Measurements from ENCODE around the gene VAC14.

VAC14 gene

GRCh38 chr16:70786020-70786755 lies 14.8 kb downstream of the VAC14 start:
- DNase-seq (ENCODE audit: low spot score) = no peak

GRCh38 chr16:70784692-70785555 lies 16.0 kb downstream of the VAC14 start:
- DNase-seq (ENCODE audit: low spot score) = no peak

DNA sequence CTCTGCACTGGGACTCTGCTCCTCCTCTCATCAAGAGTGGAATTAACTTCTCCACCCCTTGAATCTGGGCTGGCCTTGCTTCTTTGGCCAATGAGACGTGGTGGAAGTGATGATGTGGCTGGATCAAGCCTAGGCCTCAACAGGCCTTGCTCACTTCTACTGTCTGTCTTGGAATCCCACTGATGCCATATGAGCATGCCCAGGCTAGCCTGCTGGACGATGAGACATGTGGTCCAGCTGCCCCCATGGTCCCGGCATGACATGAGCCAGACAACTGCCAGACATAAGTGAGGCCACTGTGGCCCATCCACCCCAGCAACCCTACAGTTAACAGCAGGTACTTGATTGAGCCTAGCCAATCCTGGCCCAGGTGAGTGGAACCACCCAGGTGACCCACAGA lies 18.7 kb downstream of the VAC14 start:
- DNase-seq (ENCODE audit: low spot score) = no peak

DNA sequence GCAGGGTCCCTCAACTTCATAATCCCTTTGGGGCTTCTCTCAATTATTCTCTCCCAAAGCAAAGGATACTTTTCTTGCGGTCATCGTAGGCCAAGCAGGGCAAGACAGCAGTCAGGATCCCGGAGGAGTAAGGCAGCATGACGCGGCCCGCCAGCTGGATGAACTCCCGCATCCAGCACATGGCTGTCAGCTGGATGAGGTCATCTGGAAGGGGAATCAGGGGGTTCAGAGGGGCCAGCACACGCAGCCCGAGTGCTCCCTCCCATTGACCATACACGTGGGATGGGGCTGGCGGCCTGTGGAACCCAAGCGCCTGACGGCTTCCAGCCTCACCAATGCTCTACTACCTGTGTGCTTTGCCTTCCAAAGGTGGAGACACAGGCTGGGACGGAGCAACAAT lies 19.2 kb downstream of the VAC14 start:
- no peak for DNase-seq (ENCODE audit: low spot score)

DNA sequence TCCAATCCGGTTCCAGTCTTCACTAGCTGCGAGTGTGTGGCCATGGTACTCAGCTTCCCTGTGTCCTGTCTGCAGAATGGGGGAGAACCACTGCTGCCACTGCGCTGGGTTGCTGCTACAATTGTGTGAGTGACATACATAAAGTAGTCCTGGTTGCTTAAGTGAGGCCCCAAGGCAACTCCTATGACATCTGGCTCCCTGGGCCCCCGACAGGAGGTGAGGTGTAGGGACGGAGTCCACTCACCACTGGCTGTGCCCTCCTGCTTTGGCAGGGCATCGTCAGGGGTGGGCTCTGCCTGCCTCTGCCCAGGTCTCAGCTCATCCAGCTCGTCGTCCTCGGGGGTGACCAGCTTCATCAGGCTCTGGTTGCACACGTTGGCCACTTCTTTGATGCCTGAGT lies 20.4 kb downstream of the VAC14 start:
- no peak for DNase-seq (ENCODE audit: low spot score)

DNA sequence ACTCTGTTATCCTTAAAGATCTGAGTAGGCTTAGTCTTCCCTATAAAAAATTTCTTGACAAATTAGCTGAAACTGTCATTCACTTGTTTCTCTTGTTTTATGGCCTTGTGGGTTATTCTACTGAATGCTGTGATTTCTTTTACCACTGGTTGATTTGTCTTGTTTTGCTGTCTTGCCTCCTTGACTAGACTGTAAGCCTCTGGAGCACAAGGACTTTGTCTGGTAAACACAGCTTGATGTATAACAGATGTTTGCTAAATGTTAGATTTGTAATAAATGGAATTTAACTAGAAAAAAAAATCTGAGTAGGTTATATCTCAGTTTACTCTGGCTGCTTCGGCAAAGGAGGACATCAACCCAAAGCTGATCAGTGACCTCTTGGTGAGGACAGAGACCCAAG lies 21.6 kb downstream of the VAC14 start:
- DNase-seq (ENCODE audit: low spot score) = no peak

DNA sequence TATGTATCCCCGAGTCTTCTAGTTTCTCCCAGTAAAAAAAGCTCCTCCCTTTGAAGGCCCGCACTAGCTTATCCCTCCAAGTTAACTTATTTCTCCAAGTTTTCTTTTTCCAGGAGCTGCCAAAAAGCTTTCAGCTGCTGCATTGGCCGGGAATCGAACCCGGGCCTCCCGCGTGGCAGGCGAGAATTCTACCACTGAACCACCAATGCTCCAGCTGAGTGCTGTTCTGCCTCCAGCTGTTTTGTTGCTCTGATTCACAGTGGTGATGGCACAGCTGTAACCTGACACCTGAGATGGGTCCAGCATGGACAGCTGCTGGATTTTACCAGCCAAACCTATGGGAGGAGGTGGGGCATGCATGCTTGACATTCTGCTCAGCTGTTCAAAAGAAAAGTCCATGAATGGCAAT lies 22.1 kb downstream of the VAC14 start:
- DNase-seq (ENCODE audit: low spot score) = no peak

- DNase-seq (ENCODE audit: low spot score) = no peak
These were observed 23.0 kb downstream of the VAC14 start for GRCh38 chr16:70777973-70778406.

- DNase-seq (ENCODE audit: low spot score) = no peak
These were observed 23.5 kb downstream of the VAC14 start for GRCh38 chr16:70777496-70777895.

GRCh38 chr16:70775399-70775798 lies 25.6 kb downstream of the VAC14 start:
- DNase-seq (ENCODE audit: low spot score) = no peak

DNA sequence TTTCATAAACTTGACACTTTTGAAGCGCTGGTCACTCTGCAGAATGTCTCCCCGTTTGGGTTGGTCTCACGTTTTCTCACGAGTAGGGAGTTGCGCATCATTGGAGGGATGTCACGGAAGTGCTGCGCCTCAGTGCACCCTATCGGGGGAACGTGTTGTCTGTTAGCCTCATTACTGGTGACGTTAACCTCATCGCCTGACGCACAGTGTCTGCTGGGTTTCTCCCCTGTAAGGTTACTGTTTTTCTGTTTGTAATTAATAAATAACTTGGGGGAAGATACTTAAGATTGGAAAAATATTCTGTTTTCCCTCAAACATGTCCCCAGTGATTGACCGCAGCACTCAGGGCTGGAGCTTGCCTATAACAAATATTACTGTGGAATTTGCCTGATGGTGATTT lies 26.7 kb downstream of the VAC14 start:
- no peak for DNase-seq (ENCODE audit: low spot score)

- no peak for DNase-seq (ENCODE audit: low spot score)
These were observed 28.5 kb downstream of the VAC14 start for GRCh38 chr16:70772493-70772892.

- DNase-seq (ENCODE audit: low spot score) = peak; percentile 30
These were observed 30.1 kb downstream of the VAC14 start for GRCh38 chr16:70770626-70771552.

- no peak for DNase-seq (ENCODE audit: low spot score)
These were observed 30.7 kb downstream of the VAC14 start for GRCh38 chr16:70770291-70770625.

DNA sequence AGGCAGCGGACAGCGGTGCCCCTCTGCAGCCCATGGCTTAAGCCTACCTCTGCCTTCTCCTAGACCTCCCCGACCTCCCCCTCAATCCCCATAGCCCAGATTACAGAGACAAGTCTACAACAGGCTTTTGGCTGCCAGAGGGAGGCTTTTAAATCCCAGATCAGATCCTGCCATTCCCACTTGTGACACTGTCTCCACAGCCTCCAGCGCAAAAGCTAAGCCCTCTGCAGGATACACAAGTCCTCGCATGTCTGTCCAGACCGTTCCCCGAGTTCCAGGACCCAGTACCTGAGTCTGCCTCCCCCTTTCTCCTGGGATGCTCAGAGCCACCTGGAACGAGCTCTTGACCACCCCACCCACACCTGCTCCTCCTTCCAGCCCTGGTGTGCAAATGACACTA lies 31.2 kb downstream of the VAC14 start:
- no peak for DNase-seq (ENCODE audit: low spot score)

DNA sequence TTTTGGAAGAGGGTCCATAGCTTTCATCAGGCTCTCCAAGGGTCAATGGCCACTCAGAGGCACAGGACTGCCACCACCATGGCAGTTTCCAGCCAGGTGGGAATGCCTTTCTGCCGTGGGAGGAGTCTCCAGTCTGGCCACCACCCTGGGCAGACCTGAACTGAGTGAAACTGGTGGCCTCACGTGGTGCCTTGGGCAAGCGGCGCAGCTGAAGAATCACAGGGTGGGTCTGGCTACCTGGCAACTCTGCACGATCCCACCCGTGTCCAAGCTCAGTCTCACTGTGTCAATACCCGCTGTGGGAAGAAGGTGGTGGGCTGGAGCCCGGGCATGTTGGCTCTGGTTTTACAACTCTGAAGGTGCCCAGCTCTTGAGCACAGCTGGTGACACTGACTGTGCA lies 31.8 kb downstream of the VAC14 start:
- no peak for DNase-seq (ENCODE audit: low spot score)

DNA sequence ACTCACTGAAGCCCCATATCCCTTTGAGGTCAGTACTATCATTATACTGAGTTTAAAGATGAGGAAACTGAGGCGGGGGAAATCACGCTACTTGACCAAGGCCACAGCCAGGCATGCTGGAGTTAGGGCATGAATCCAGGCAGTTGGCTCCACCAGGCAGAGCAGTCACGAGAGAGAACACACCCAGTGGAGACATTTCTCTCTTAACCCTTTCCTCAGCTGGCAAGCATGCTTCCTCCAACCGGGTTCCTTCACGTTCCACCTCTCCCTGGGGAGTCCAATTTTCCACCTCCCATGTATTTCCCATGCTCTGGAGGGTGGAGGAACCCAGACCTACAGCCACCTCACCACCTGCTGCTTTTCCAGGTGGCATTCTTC lies 32.8 kb downstream of the VAC14 start:
- DNase-seq (ENCODE audit: low spot score) = no peak

DNA sequence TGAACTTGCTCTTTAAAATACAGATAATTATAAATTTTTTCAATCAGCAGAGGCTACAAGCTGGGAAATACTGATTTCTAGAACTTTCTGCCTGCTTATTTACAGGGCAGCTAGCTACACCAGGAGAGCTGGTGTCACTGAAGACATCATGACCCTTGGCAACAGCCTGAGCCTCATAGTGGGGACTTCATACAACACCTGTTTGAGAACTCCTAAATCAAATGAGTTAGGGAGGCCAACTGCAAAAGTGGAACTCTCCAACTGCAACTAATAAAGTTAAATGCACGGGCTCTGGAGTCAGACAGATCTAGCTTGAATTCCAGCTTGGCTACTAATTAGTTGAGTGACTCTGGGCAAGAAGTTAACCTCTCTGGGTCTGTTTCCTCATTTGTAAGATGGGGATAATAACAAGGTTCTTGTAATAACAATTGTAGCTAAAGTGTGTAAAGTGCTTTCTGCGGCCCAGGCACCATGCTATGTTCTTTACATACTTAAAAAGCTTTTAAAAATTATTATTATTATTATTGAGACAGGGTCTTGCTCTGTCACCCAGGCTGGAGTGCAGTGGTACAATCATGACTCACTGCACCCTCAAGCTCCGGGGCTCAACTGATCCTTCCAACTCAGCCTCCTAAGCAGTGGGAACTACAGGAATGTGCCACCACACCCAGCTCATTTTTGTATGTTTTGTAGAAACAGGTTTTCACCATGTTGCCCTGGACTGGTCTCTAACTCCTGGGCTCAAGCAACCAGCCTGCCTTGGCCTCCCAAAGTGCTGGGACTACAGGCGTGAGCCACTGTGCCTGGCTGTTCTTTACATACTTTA lies 33.4 kb downstream of the VAC14 start:
- DNase-seq (ENCODE audit: low spot score) = no peak

- no peak for DNase-seq (ENCODE audit: low spot score)
These were observed 34.3 kb downstream of the VAC14 start for GRCh38 chr16:70766658-70767057.

- DNase-seq (ENCODE audit: low spot score) = no peak
These were observed 34.8 kb downstream of the VAC14 start for GRCh38 chr16:70766176-70766575.

GRCh38 chr16:70765491-70765890 lies 35.5 kb downstream of the VAC14 start:
- DNase-seq (ENCODE audit: low spot score) = no peak

- DNase-seq (ENCODE audit: low spot score) = no peak
These were observed 36.3 kb downstream of the VAC14 start for GRCh38 chr16:70764632-70765031.

All from pons (tissue), 1 donor.